Tibial nerve (tissue), 4 donors: ENCODE data around the gene SPRY4. TPM values are rescaled to one million over a fixed set of nuclear protein-coding genes. Genes with fewer than 3 reads are reported as not detected.
"Not testable (repeated sequence)": the region's sequence is repeated elsewhere in the genome, so short reads cannot be mapped to it uniquely, and the experiment has no call there.

Experiments used
- DNase-seq, 2 donors: peaks; one replicate each; pipeline ENCODE4 v3.0.0-alpha.2; 2019; ENCODE audit warnings: low spot score in 2 of 2
- H3K27ac ChIP-seq, 4 donors: fragments of 200-600 bp; sonication (generic) in 3 of 4; one replicate each; pipeline ENCODE4 v1.5.1; 2017 to 2019; ENCODE audit warnings: mild to moderate bottlenecking in 1 of 4
- H3K27me3 ChIP-seq, 2 donors: fragments of 200-600 bp; sonication (generic) in 1 of 2; one replicate each; pipeline versions ENCODE4 v1.5.1 to v1.6.0; 2017 to 2019
- H3K36me3 ChIP-seq, 3 donors: fragments of 200-600 bp; sonication (generic); one replicate each; pipeline ENCODE4 v1.5.1; 2018 to 2019
- H3K4me1 ChIP-seq, 4 donors: fragments of 200-600 bp; sonication (generic) in 3 of 4; one replicate each; pipeline ENCODE4 v1.5.1; 2017 to 2019
- H3K4me3 ChIP-seq, 4 donors: fragments of 200-600 bp; sonication (generic) in 3 of 4; one replicate each; pipeline ENCODE4 v1.5.1; 2017 to 2019; ENCODE audit warnings: mild to moderate bottlenecking in 1 of 4, moderate library complexity in 1 of 4
- H3K9me3 ChIP-seq, 4 donors: fragments of 200-600 bp; sonication (generic) in 3 of 4; one replicate each; pipeline ENCODE4 v1.5.1; 2017 to 2019
- EP300 ChIP-seq, 2 donors: sonication (generic); formaldehyde crosslinking; IDR thresholded peaks; one replicate each; pipeline ENCODE4 v1.6.1; 2017; ENCODE audit warnings: antibody characterized with exemption in 2 of 2, mild to moderate bottlenecking in 1 of 2
- POLR2A ChIP-seq, 2 donors: fragments of 450-650 bp; IDR thresholded peaks; one replicate each; pipeline ENCODE4 v1.6.1; 2017; ENCODE audit warnings: antibody characterized with exemption in 2 of 2, mild to moderate bottlenecking in 2 of 2, moderate library complexity in 2 of 2
- WGBS, 2 donors: methylation state at CpG; one replicate each; pipeline ENCODE4 v1.1.5; 2018; 5-methylcytosine and 5-hydroxymethylcytosine counted together
- small RNA-seq: library from RNA; depleted of rRNA; stranded (forward); fragments of <200 nt; gene quantifications from one replicate; pipeline ENCODE3, GENCODE V24; 2016
- total RNA-seq, 4 donors: library from RNA; depleted of rRNA; stranded (reverse); fragments of >200 nt; gene quantifications; one replicate each; pipeline ENCODE4 v1.1.0, GENCODE V29; 2016
- TF ChIP-seq, protein P1 (sequence below), 5 experiments: fragments of 200-600 bp in 3 of 5; fragments of 450-650 bp in 2 of 5; sonication (generic) in 3 of 5; IDR thresholded peaks; one replicate each; pipeline ENCODE4 v1.5.1; 2016 to 2019; ENCODE audit warnings: antibody characterized with exemption in 5 of 5, mild to moderate bottlenecking in 3 of 5, moderate library complexity in 2 of 5

SPRY4 gene
- total RNA-seq, 4 donors from 2014 or later, result 5.1 to 30.9 (median 17.9) TPM

DNA sequence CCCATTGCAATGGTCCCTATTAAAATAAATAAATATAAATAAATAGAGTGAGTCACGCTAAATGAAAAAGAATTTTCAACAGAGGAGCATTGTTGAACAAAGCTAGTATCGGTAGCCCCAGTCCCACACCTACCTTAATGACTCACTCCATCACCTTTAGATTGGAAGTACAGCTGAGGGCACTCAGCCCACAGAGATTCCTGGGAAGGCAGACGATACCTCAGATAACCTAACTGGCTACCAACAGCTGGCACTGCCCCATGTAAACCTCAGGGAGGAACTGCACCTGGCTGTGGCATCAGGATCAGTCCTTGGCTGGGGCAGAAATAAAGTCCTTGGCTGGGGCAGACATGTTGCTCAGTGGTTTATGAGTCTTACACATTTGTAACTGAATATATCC lies 49.3 kb downstream of the SPRY4 start:
- H3K4me3 ChIP-seq, result no peak overlapping the region
- WGBS, 2 donors, result 59 to 78% methylated on average over 3 of the region's 3 CpGs
- no peak for DNase-seq
- peaks cover 0 to 1% (median 0%) of the 10 kb centered on the region in 4 donors for H3K4me1 ChIP-seq
- no peaks in the 10 kb centered on the region for H3K36me3 ChIP-seq
- TF ChIP-seq EP300 (IDR thresholded peaks at IDR 0.05) (no peak), POLR2A (IDR thresholded peaks at IDR 0.05) (no peak)
- TF ChIP-seq, protein P1, sequence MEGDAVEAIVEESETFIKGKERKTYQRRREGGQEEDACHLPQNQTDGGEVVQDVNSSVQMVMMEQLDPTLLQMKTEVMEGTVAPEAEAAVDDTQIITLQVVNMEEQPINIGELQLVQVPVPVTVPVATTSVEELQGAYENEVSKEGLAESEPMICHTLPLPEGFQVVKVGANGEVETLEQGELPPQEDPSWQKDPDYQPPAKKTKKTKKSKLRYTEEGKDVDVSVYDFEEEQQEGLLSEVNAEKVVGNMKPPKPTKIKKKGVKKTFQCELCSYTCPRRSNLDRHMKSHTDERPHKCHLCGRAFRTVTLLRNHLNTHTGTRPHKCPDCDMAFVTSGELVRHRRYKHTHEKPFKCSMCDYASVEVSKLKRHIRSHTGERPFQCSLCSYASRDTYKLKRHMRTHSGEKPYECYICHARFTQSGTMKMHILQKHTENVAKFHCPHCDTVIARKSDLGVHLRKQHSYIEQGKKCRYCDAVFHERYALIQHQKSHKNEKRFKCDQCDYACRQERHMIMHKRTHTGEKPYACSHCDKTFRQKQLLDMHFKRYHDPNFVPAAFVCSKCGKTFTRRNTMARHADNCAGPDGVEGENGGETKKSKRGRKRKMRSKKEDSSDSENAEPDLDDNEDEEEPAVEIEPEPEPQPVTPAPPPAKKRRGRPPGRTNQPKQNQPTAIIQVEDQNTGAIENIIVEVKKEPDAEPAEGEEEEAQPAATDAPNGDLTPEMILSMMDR (IDR thresholded peaks at IDR 0.05), result no peak
- H3K27ac ChIP-seq, result no peak overlapping the region
- no peaks in the 10 kb centered on the region for H3K27me3 ChIP-seq
- H3K9me3 ChIP-seq, result no peaks in the 10 kb centered on the region

DNA sequence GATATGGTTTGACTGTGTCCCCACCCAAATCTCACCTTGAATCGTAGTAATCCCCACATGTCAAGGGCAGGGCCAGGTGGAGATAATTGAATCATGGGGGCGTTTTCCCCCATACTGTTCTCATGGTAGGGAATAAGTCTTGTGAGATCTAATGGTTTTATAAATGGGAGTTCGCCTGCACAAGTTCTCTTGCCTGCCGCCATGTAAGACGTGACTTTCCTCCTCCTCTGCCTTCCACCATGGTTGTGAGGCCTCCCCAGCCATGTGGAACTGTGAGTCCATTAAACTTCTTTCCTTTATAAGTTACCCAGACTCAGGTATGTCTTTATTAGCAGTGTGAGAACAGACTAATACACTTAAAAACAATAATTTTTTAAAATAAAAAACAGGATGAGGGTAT lies 52.2 kb downstream of the SPRY4 start:
- not testable (repeated sequence) for H3K4me3 ChIP-seq, H3K27me3 ChIP-seq, H3K27ac ChIP-seq, H3K36me3 ChIP-seq, DNase-seq, H3K9me3 ChIP-seq, H3K4me1 ChIP-seq
- 75 to 87% methylated on average over 5 of the region's 5 CpGs for WGBS, 2 donors

DNA sequence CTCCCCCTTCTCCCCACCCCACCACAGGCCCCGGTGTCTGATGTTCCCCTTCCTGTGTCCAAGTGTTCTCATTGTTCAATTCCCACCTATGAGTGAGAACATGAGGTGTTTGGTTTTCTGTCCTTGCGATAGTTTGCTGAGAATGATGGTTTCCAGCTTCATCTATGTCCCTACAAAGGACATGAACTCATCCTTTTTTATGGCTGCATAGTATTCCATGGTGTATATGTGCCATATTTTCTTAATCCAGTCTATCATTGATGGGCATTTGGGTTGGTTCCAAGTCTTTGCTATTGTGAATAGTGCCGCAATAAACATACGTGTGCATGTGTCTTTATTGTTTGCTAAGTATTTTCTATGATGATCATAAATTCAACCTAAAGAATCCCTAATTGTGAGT lies 60.7 kb downstream of the SPRY4 start:
- not testable (repeated sequence) for H3K4me3 ChIP-seq, H3K27me3 ChIP-seq, DNase-seq, H3K27ac ChIP-seq, H3K9me3 ChIP-seq, H3K4me1 ChIP-seq, H3K36me3 ChIP-seq
- WGBS, 2 donors, result 94 to 99% methylated on average over 4 of the region's 4 CpGs

DNA sequence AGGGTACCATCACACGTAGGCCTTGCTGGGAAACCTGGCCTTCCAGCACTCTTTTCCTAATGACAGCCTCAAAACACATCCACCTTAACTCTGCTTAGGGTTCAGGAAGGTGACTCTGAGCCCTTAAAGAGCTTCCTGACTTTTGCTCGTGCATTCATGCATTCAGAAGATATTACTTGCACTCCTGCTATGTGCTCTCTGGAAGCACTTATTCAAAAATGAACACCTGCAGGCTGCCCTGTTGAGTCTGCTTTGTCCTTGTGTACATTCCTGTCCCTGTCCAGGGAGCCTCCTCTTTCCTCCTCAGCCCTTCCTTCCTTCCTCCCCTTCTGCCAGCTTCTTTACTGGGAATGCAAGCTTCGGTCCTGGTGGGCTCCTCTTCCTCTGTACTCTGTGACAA lies 61.5 kb downstream of the SPRY4 start:
- TF ChIP-seq, protein P1 (IDR thresholded peaks at IDR 0.05), result no peak
- no peak for TF ChIP-seq POLR2A (IDR thresholded peaks at IDR 0.05)
- TF ChIP-seq EP300 (IDR thresholded peaks at IDR 0.05), result no peak
- Histone ChIP-seq H3K4me3 (no peak overlapping the region), H3K9me3 (peaks cover 0 to 6% (median 2%) of the 10 kb centered on the region in 4 donors), H3K36me3 (no peaks in the 10 kb centered on the region), H3K4me1 (no peaks in the 10 kb centered on the region), H3K27me3 (no peaks in the 10 kb centered on the region), H3K27ac (no peak overlapping the region)
- DNase-seq, result no peak
- 58 to 75% methylated on average over 3 of the region's 3 CpGs for WGBS, 2 donors

DNA sequence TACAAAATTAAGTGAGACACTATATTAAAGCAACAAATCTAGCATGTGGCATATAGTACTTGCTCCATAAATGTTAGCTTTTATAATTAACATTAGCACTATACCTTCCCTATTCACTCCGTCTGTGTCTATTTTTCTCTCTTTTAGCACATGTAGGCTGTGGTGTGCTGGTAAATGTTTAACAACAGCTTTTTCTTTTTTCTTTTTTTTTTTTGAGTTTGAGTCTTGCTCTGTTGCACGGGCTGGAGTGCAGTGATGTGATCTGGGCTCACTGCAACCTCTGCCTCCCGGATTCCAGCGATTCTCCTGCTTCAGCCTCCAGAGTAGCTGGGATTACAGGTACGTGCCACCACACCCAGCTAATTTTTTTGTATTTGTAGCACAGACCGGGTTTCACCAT lies 62.1 kb downstream of the SPRY4 start:
- WGBS, 2 donors, result 92 to 93% methylated on average over 6 of the region's 6 CpGs
- no peak overlapping the region for H3K27ac ChIP-seq

More for the DNA sequence above, 62.1 kb downstream of the SPRY4 start:
- Histone ChIP-seq H3K4me3 (no peak overlapping the region), H3K36me3 (no peaks in the 10 kb centered on the region), H3K27me3 (no peaks in the 10 kb centered on the region), H3K9me3 (peaks cover 0 to 6% (median 2%) of the 10 kb centered on the region in 4 donors), H3K4me1 (no peaks in the 10 kb centered on the region)
- no peak for DNase-seq
- TF ChIP-seq POLR2A (IDR thresholded peaks at IDR 0.05), result no peak
- TF ChIP-seq, protein P1 (IDR thresholded peaks at IDR 0.05), result no peak
- no peak for TF ChIP-seq EP300 (IDR thresholded peaks at IDR 0.05)

Small RNA genes within 50 kb of the gene (small RNA-seq; reads per million reads assigned to genes)
- gene RF02038, result not detected
- gene RF02039, result not detected

Other genes starting within 250 kb of the SPRY4 start
- 100 to 1,000 TPM in 2 of 4 donors, 10 to 100 TPM in 2; 96.1 to 172 (median 107) TPM for gene NDFIP1, start 216.2 kb downstream of the SPRY4 start, total RNA-seq